A673 (cell line): ENCODE data around the gene MYLK4.

Experiments used
- CTCF ChIP-seq: fragments of 300-800, 200-600 bp; sonication (generic); conservative IDR thresholded peaks from 2 replicates; pipeline ENCODE4 v1.5.1; 2017; ENCODE audit warnings: low read depth, mild to moderate bottlenecking, antibody characterized with exemption, low read length, moderate library complexity, mixed read lengths
- EZH2 ChIP-seq: fragments of 200-600 bp; sonication (generic); IDR thresholded peaks from 2 replicates; pipeline ENCODE4 v1.6.1; 2017; ENCODE audit warnings: borderline replicate concordance, low read depth, mild to moderate bottlenecking, mixed read lengths, antibody characterized with exemption, low read length; ENCODE audit not compliant: poor library complexity, severe bottlenecking

- TF ChIP-seq CTCF (no peak), EZH2 (no peak)
Observed at GRCh38 chr6:2632368-2632767, 118.4 kb downstream of the MYLK4 start.
